HG03280 (cell line): ENCODE results near the gene DIAPH1.
A peak's percentile ranks its signal among the peaks of the same experiment; 100 is the strongest.

Experiments used
- ATAC-seq: cut with Tn5 transposase; IDR thresholded peaks from one replicate; pipeline ENCODE4 v1.9.1; 2021; ENCODE audit warnings: mild to moderate bottlenecking, moderate library complexity; ENCODE audit not compliant: unreplicated experiment

Gene DIAPH1

DNA sequence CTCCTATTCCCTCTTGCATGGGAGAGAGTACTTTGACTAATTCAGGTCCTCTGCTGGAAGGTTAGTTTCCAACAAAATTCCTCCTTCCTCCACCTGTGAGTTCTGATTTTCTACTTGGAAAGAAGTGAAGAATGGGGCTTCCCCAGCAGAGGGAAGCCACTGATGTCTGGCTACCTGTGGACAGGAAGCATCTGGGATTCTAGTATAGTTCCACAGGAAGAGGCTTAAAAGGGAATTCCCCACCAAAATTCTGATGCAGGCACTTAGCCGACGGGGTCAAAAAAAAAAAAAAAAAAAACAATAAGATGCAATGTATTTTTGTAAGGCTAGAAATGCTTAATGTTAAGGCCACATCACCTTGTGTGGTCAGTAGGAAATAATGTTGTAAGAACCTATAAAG, 96.5 kb downstream of the DIAPH1 start:
- ATAC-seq: no peak

DNA sequence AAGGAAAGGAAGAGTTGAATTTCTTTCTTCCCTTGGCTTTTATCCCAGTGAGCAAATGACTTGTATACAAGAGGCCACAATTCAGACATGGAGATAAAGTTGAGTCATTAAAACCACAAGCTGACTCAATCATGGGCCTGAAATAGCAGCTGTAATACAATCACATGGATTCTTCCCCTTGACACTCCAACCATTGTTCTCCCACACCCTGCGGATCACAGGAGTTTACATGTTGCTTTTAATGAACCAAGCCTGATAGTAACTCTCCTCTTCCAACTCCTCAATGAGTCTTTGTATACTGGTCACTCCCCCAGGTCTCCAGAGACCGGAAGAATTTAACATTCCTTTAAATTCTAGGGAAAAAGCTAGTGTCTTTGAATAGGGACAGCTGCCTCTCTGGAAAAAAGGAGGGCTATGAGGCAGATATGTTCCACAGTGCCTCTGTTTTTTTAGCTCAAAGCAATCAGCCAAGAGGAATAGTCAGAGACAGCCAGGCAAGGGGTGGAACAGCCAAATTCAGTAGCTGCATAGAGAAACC, 97.5 kb downstream of the DIAPH1 start:
- no peak for ATAC-seq

DNA sequence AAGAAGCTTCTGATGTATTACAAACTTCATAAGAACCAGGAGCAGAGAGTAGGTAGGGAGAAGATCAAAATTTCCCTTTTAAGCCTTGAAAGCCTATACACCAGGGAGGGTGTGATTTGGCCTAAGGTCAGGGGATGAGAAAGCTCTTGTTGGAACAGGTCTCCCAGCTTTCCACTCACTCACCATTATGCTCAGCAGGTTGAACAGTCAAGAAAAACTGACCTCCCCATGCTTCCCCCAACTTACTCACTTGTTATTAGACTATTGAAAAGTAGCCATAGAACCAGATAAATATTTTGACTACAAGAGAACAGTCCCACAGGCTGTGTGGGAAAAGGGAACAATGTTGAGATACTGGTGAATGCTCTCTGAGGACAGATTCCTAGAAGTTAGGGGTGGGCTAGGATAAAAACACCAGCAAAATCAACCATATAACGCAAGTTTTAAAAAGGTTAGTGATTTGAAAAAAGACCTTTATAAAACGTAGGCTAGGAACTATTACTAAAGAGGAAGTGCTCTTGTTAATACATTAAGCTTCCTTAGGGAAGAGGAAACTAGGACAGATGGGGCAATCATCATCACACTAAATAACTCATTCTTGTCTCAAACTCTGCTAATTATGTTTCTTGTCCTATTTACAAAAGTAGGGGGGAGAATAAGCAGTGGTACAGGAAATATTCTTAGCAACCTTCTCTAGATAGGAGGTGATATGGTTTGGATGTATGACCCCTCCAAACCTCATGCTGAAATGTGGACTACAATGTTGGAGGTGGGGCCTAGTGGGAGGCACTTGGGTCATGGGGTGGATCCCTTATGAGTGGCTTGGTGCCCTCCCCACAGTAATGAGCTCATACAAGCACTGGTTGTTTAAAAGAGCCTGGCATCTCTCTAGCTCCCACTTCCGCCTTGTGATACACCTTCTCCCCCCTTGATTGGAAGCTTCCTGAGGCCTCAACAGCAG, 98.9 kb downstream of the DIAPH1 start:
- ATAC-seq: no peak

- no peak for ATAC-seq
Measured at GRCh38 chr5:141518618-141519015, 100.2 kb downstream of the DIAPH1 start.

DNA sequence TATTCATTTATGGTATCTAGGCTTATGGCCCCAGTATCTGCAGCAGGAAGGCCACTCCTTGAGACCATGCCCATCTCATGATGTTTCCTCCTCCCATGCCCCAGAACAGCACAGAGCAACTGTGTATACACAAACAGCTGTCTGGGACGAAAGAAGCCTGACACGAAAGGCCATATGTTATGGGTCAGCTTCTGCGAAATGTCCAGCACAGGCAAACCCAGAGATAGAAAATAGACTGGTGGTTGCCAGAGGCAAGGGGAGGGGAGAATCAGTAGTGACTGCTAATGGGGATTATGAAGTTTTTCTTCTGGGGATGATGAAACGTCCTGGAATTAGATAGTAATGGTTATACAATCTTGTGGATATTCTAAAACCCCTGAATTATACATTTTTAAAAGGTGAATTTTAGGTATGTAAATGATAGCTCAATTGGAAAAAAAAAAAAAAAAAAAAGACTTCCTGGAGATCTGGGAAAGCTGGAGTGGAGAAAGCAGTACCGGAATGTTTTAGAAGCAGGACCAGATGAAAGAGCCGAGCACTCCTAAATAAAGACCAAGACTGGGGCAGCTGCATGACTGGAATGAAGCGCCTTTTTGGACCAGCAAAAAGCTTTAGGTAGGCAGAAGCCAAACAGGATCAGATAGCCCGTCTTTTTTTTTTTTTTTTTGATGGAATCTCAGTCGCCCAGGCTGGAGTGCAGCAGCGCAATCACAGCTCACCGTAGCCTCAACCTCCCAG, 100.8 kb downstream of the DIAPH1 start:
- no peak for ATAC-seq

GRCh38 chr5:141517312-141517711, 101.5 kb downstream of the DIAPH1 start:
- no peak for ATAC-seq

GRCh38 chr5:141516672-141517025, 102.2 kb downstream of the DIAPH1 start:
- no peak for ATAC-seq

DNA sequence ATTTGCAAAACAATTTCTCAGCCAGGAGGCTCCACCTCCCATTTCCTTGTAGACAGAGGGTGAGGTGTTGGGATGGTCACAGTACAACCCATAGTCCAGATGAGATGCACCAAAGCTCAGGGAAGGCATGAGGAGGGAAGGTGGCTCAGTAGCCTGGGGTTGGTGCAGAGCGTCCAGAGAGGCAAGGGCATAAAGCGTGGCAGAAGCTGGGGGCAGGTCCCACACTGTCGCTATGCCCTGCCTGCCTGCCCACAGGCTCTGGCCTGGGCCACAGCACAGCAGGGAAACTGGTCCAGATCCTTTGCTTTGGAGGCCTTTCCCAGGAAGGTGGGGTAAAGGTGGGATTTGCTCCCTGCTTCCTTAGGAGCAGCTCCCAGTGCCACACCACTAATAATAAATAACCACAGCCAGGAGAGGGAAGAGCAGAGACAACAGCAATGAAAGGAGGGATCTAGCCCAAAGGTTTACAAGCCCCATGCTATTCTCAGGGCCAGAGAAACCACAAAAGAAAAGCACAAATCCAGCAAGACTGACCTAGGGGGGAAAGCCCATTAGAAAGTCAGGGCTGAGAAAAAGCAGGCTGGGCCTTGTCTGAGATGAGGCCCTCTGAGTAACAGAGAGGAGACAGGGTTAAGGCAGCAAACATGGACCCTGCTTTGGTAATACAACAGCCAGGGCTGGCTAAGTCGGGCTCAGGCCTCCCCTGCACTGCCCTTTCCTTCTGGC, 102.7 kb downstream of the DIAPH1 start:
- ATAC-seq: no peak

GRCh38 chr5:141515141-141515540, 103.7 kb downstream of the DIAPH1 start:
- ATAC-seq: no peak

GRCh38 chr5:141514330-141515133, 104.3 kb downstream of the DIAPH1 start:
- ATAC-seq: peak; percentile 3

- ATAC-seq: peak; percentile 34
Measured at GRCh38 chr5:141513627-141514329, 105.0 kb downstream of the DIAPH1 start.

- no peak for ATAC-seq
Measured at GRCh38 chr5:141512911-141513626, 105.7 kb downstream of the DIAPH1 start.

DNA sequence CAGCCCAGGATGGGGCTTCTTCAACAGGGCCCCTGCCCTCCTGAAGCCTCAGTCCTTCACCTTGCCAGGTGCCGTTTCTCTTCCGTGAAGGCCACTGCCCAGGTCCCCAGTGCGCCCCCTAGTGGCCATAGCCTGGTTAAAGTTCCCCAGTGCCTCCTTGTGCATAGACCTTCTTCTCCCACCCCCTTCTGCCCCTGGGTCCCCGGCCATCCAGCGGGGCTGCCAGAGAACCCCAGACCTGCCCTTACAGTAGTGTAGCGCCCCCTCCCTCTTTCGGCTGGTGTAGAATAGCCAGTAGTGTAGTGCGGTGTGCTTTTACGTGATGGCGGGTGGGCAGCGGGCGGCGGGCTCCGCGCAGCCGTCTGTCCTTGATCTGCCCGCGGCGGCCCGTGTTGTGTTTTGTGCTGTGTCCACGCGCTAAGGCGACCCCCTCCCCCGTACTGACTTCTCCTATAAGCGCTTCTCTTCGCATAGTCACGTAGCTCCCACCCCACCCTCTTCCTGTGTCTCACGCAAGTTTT, 106.3 kb downstream of the DIAPH1 start:
- peak; percentile 24 for ATAC-seq

DNA sequence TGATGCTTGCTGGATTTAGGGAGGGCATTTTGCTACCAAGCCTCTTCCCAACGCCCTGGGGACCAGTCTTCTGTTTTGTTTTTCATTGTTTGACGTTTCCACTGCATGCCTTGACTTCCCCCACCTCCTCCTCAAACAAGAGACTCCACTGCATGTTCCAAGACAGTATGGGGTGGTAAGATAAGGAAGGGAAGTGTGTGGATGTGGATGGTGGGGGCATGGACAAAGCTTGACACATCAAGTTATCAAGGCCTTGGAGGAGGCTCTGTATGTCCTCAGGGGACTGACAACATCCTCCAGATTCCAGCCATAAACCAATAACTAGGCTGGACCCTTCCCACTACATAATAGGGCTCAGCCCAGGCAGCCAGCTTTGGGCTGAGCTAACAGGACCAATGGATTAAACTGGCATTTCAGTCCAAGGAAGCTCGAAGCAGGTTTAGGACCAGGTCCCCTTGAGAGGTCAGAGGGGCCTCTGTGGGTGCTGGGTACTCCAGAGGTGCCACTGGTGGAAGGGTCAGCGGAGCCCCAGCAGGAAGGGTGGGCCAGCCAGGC, 107.0 kb downstream of the DIAPH1 start:
- ATAC-seq: no peak

- ATAC-seq: peak; percentile 33
Measured at GRCh38 chr5:141510850-141511601, 107.8 kb downstream of the DIAPH1 start.

DNA sequence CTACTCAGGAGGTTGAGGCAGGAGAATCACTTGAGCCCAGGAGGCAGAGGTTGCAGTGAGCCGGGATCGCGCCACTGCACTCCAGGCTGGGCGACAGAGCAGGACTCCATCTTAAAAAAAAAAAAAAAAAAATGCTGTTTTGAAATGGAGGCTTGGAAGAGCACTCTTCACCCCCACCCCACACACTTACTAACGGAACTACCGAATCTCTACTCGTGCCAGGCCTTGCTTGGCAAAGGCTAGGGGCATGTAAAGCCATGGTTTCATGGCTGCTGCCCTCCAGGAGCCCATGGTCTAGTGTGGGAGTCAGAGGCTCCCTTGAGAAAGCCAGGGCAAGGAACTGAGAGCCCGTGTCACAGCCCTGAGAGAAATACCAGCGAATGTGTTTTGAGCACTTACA, 108.6 kb downstream of the DIAPH1 start:
- no peak for ATAC-seq

GRCh38 chr5:141508798-141509611, 109.8 kb downstream of the DIAPH1 start:
- no peak for ATAC-seq
